ENCODE measurements around the gene FAM219A. TPM values are rescaled to one million over a fixed set of nuclear protein-coding genes. Genes with fewer than 3 reads are reported as not detected.

Gene FAM219A
- total RNA-seq, 1 experiment from 2014 or later = 14.7 TPM

- H3K27me3 ChIP-seq (replicated peaks; ENCODE audit: control insufficient read depth, insufficient read depth, low read length) = no peaks in the 10 kb centered on the region
- BruUV-seq (replicated peaks) = no TSS peak
- Mint-ChIP-seq H3K27me3 (ENCODE audit: insufficient read depth, unreplicated experiment) (no peaks in the 10 kb centered on the region), H3K4me3 (ENCODE audit: unreplicated experiment) (no peak overlapping the region), H3K9me3 (ENCODE audit: unreplicated experiment) (no peaks in the 10 kb centered on the region), H3K4me1 (ENCODE audit: low read depth, unreplicated experiment) (no peaks in the 10 kb centered on the region), H3K27ac (ENCODE audit: unreplicated experiment) (no peak overlapping the region), H3K36me3 (ENCODE audit: insufficient read depth, unreplicated experiment) (no peaks in the 10 kb centered on the region)
- POLR2A ChIA-PET = no interaction called here
- no peak for DNase-seq
- H3K9me3 ChIP-seq = no peaks in the 10 kb centered on the region
- H3K4me1 ChIP-seq = no peaks in the 10 kb centered on the region
- CTCF ChIA-PET = interaction anchor here (0.6 kb wide), 2 partner anchors 178 to 183 kb away, joined by 3 read pairs; no protein-coding TSS in a partner anchor
- intact Hi-C loops (cut with micrococcal nuclease; ENCODE audit: unreplicated experiment) = no loop called here
- H3K4me3 ChIP-seq (ENCODE audit: low read depth, low read length) = no peak overlapping the region
- TF ChIP-seq CTCF (IDR thresholded peaks at IDR 0.05; ENCODE audit: insufficient read depth in 1 of 2, low read depth in 1 of 2, low read length in 1 of 2, severe bottlenecking in 1 of 2, unreplicated experiment in 1 of 2) = no peak
- no peaks in the 10 kb centered on the region for H3K36me3 ChIP-seq (ENCODE audit: control insufficient read depth, insufficient read depth, low read length)
These were observed 40.6 kb downstream of the FAM219A start for GRCh38 chr9:34417734-34418133.

GRCh38 chr9:34413231-34413852, 45.0 kb downstream of the FAM219A start:
- Histone ChIP-seq H3K4me1 (no peaks in the 10 kb centered on the region), H3K36me3 (ENCODE audit: control insufficient read depth, insufficient read depth, low read length) (no peaks in the 10 kb centered on the region), H3K9me3 (no peaks in the 10 kb centered on the region), H3K27me3 (replicated peaks; ENCODE audit: control insufficient read depth, insufficient read depth, low read length) (no peaks in the 10 kb centered on the region), H3K4me3 (ENCODE audit: low read depth, low read length) (no peak overlapping the region)
- Mint-ChIP-seq H3K36me3 (ENCODE audit: insufficient read depth, unreplicated experiment) (peaks cover 5% of the 10 kb centered on the region), H3K4me3 (ENCODE audit: unreplicated experiment) (no peak overlapping the region), H3K4me1 (ENCODE audit: low read depth, unreplicated experiment) (no peaks in the 10 kb centered on the region), H3K9me3 (ENCODE audit: unreplicated experiment) (no peaks in the 10 kb centered on the region), H3K27me3 (ENCODE audit: insufficient read depth, unreplicated experiment) (no peaks in the 10 kb centered on the region), H3K27ac (ENCODE audit: unreplicated experiment) (no peak overlapping the region)
- ChIA-PET POLR2A (no interaction called here), CTCF (interaction anchor here (0.5 to 1.5 kb wide), 3 partner anchors 9 to 274 kb away, joined by 3 to 7 read pairs (median 4); no protein-coding TSS in a partner anchor)
- TF ChIP-seq CTCF (IDR thresholded peaks at IDR 0.05; ENCODE audit: insufficient read depth in 1 of 2, low read depth in 1 of 2, low read length in 1 of 2, severe bottlenecking in 1 of 2, unreplicated experiment in 1 of 2) = no peak
- intact Hi-C loops (cut with micrococcal nuclease; ENCODE audit: unreplicated experiment) = no loop called here
- peak; percentile 58 to 74 for DNase-seq
- BruUV-seq (replicated peaks) = no TSS peak

GRCh38 chr9:34412336-34412735, 46.0 kb downstream of the FAM219A start:
- Mint-ChIP-seq H3K9me3 (ENCODE audit: unreplicated experiment) (no peaks in the 10 kb centered on the region), H3K4me3 (ENCODE audit: unreplicated experiment) (no peak overlapping the region), H3K36me3 (ENCODE audit: insufficient read depth, unreplicated experiment) (peaks cover 5% of the 10 kb centered on the region), H3K27ac (ENCODE audit: unreplicated experiment) (no peak overlapping the region), H3K27me3 (ENCODE audit: insufficient read depth, unreplicated experiment) (no peaks in the 10 kb centered on the region), H3K4me1 (ENCODE audit: low read depth, unreplicated experiment) (no peaks in the 10 kb centered on the region)
- no peak for DNase-seq
- BruUV-seq (replicated peaks) = no TSS peak
- Histone ChIP-seq H3K27me3 (replicated peaks; ENCODE audit: control insufficient read depth, insufficient read depth, low read length) (no peaks in the 10 kb centered on the region), H3K9me3 (no peaks in the 10 kb centered on the region), H3K36me3 (ENCODE audit: control insufficient read depth, insufficient read depth, low read length) (no peaks in the 10 kb centered on the region), H3K4me3 (ENCODE audit: low read depth, low read length) (no peak overlapping the region), H3K4me1 (no peaks in the 10 kb centered on the region)
- intact Hi-C loops (cut with micrococcal nuclease; ENCODE audit: unreplicated experiment) = no loop called here
- CTCF ChIA-PET = no interaction called here
- TF ChIP-seq CTCF (IDR thresholded peaks at IDR 0.05; ENCODE audit: insufficient read depth in 1 of 2, low read depth in 1 of 2, low read length in 1 of 2, severe bottlenecking in 1 of 2, unreplicated experiment in 1 of 2) = no peak
- POLR2A ChIA-PET = no interaction called here

Data from Caco-2 (cell line).